Esophagus muscularis mucosa (tissue), 4 donors: ENCODE data around the gene KIAA1755. TPM values are rescaled to one million over a fixed set of nuclear protein-coding genes. Genes with fewer than 3 reads are reported as not detected.
A peak's percentile ranks its signal among the peaks of the same experiment; 100 is the strongest.

Source experiments
- DNase-seq: peaks from one replicate; pipeline ENCODE4 v3.0.0-alpha.2; 2017; ENCODE audit errors: extremely low spot score
- H3K27ac ChIP-seq, 4 donors: fragments of 200-600 bp; sonication (generic); replicated peaks in 1 of 4; 1 replicate in 3 of 4; 2 replicates in 1 of 4; pipeline ENCODE4 v1.5.1; 2016 to 2019; ENCODE audit warnings: mild to moderate bottlenecking in 1 of 4
- H3K27me3 ChIP-seq, 4 donors: fragments of 200-600 bp; sonication (generic); one replicate each; pipeline versions ENCODE4 v1.5.1 to v1.6.0; 2016 to 2019
- H3K36me3 ChIP-seq, 4 donors: fragments of 200-600 bp; sonication (generic); one replicate each; pipeline ENCODE4 v1.5.1; 2016 to 2019
- H3K4me1 ChIP-seq, 4 donors: fragments of 200-600 bp; sonication (generic); one replicate each; pipeline ENCODE4 v1.5.1; 2016 to 2019
- H3K4me3 ChIP-seq, 4 donors: fragments of 200-600 bp; sonication (generic); 1 replicate in 2 of 4; 2 replicates in 2 of 4; pipeline ENCODE4 v1.5.1; 2016 to 2019; ENCODE audit warnings: mild to moderate bottlenecking in 4 of 4, moderate library complexity in 1 of 4
- H3K9me3 ChIP-seq, 4 donors: fragments of 200-600 bp; sonication (generic); 1 replicate in 3 of 4; 2 replicates in 1 of 4; pipeline ENCODE4 v1.5.1; 2016 to 2019
- CTCF ChIP-seq, 3 experiments: fragments of 200-600 bp in 2 of 3; fragments of 450-650 bp in 1 of 3; sonication (generic) in 2 of 3; IDR thresholded peaks; one replicate each; pipeline ENCODE4 v1.5.1; 2017 to 2019; ENCODE audit warnings: antibody characterized with exemption in 3 of 3, mild to moderate bottlenecking in 2 of 3, moderate library complexity in 1 of 3
- EP300 ChIP-seq: sonication (generic); formaldehyde crosslinking; IDR thresholded peaks from one replicate; pipeline ENCODE4 v1.6.1; 2017; ENCODE audit warnings: antibody characterized with exemption
- POLR2A ChIP-seq: fragments of 450-650 bp; IDR thresholded peaks from one replicate; pipeline ENCODE4 v1.6.1; 2017; ENCODE audit warnings: antibody characterized with exemption, moderate library complexity, mild to moderate bottlenecking, low read depth
- POLR2AphosphoS5 ChIP-seq, 2 donors: sonication (generic); formaldehyde crosslinking; IDR thresholded peaks; one replicate each; pipeline ENCODE4 v1.6.1; 2017; ENCODE audit warnings: antibody characterized with exemption in 2 of 2
- WGBS: methylation state at CpG from one replicate; pipeline ENCODE4 v1.1.5; 2018; 5-methylcytosine and 5-hydroxymethylcytosine counted together
- intact Hi-C: fragments of 100-400 bp; cut with DNase I; formaldehyde crosslinking; loops from one replicate; pipeline ENCODE4 v1.15.1; 2023
- total RNA-seq, 4 donors: library from RNA; depleted of rRNA; stranded (reverse); fragments of >200 nt; gene quantifications; one replicate each; pipeline versions ENCODE4 v1.1.0 to v1.2.1, GENCODE V29; 2016

KIAA1755 gene
- total RNA-seq, 4 donors from 2014 or later = 7.3 to 13.3 (median 8.5) TPM

GRCh38 chr20:38266426-38266825, 5.9 kb upstream of the KIAA1755 start:
- intact Hi-C loops = no loop called here
- H3K9me3 ChIP-seq = no peaks in the 10 kb centered on the region
- no peak for TF ChIP-seq EP300
- no peak overlapping the region for H3K27ac ChIP-seq
- H3K36me3 ChIP-seq = no peaks in the 10 kb centered on the region
- no peak overlapping the region for H3K4me3 ChIP-seq
- no peak for DNase-seq
- peaks cover 9 to 26% (median 16%) of the 10 kb centered on the region in 4 donors for H3K4me1 ChIP-seq
- WGBS = 81% methylated on average over 2 of the region's 2 CpGs
- H3K27me3 ChIP-seq = peaks cover 0 to 8% (median 0%) of the 10 kb centered on the region in 4 donors

GRCh38 chr20:38262931-38263330, 2.4 kb upstream of the KIAA1755 start:
- H3K27ac ChIP-seq = no peak overlapping the region
- peaks cover 0 to 30% (median 4%) of the 10 kb centered on the region in 4 donors for H3K27me3 ChIP-seq
- no peak overlapping the region for H3K4me3 ChIP-seq
- TF ChIP-seq EP300 (no peak), POLR2A (no peak), CTCF (IDR thresholded peaks at IDR 0.05) (no peak), POLR2AphosphoS5 (IDR thresholded peaks at IDR 0.05) (no peak)
- H3K4me1 ChIP-seq = peaks cover 0 to 32% (median 17%) of the 10 kb centered on the region in 4 donors
- WGBS = 92% methylated on average over 6 of the region's 6 CpGs
- intact Hi-C loops = no loop called here
- no peaks in the 10 kb centered on the region for H3K36me3 ChIP-seq
- no peaks in the 10 kb centered on the region for H3K9me3 ChIP-seq
- DNase-seq = no peak

GRCh38 chr20:38261054-38261390, 487 bp upstream of the KIAA1755 start:
- Histone ChIP-seq H3K4me1 (peaks cover 0 to 33% (median 23%) of the 10 kb centered on the region in 4 donors), H3K27ac (peak overlapping the region; percentile 84 to 89 (median 86)), H3K4me3 (peak overlapping the region; percentile 59 to 62 (median 61)), H3K9me3 (no peaks in the 10 kb centered on the region), H3K27me3 (peaks cover 0 to 30% (median 4%) of the 10 kb centered on the region in 4 donors), H3K36me3 (no peaks in the 10 kb centered on the region)
- DNase-seq = no peak
- no peak for TF ChIP-seq POLR2A
- no peak for TF ChIP-seq EP300
- TF ChIP-seq POLR2AphosphoS5 (IDR thresholded peaks at IDR 0.05) = no peak
- TF ChIP-seq CTCF (IDR thresholded peaks at IDR 0.05) = no peak
- WGBS = 60% methylated on average over 8 of the region's 8 CpGs
- intact Hi-C loops = no loop called here

GRCh38 chr20:38260025-38260377, 534 bp downstream of the KIAA1755 start:
- intact Hi-C loops = no loop called here
- Histone ChIP-seq H3K4me3 (peak overlapping the region; percentile 59 to 62 (median 61)), H3K27me3 (peaks cover 0 to 30% (median 4%) of the 10 kb centered on the region in 4 donors), H3K9me3 (no peaks in the 10 kb centered on the region), H3K36me3 (no peaks in the 10 kb centered on the region), H3K27ac (peak overlapping the region; percentile 84 to 89 (median 86)), H3K4me1 (peaks cover 0 to 43% (median 34%) of the 10 kb centered on the region in 4 donors)
- TF ChIP-seq EP300 (no peak), POLR2A (no peak)
- 34% methylated on average over 4 of the region's 5 CpGs for WGBS
- DNase-seq = no peak

- WGBS = 97% methylated on average over 3 of the region's 7 CpGs
- H3K27me3 ChIP-seq = peaks cover 0 to 30% (median 4%) of the 10 kb centered on the region in 4 donors
- no peak for DNase-seq
- no peaks in the 10 kb centered on the region for H3K36me3 ChIP-seq
- TF ChIP-seq POLR2AphosphoS5 (IDR thresholded peaks at IDR 0.05) (no peak), POLR2A (no peak), CTCF (IDR thresholded peaks at IDR 0.05) (no peak), EP300 (no peak)
- peak overlapping the region in 1 of 4 donors; percentile 8 for H3K4me3 ChIP-seq
- H3K4me1 ChIP-seq = peaks cover 0 to 56% (median 41%) of the 10 kb centered on the region in 4 donors
- intact Hi-C loops = no loop called here
- H3K27ac ChIP-seq = peak overlapping the region; percentile 0 to 88 (median 59)
- H3K9me3 ChIP-seq = no peaks in the 10 kb centered on the region
Measured at GRCh38 chr20:38258545-38259215, 1.9 kb downstream of the KIAA1755 start.

- Histone ChIP-seq H3K27me3 (peaks cover 0 to 25% (median 4%) of the 10 kb centered on the region in 4 donors), H3K36me3 (no peaks in the 10 kb centered on the region), H3K9me3 (no peaks in the 10 kb centered on the region), H3K4me1 (peaks cover 0 to 73% (median 57%) of the 10 kb centered on the region in 4 donors), H3K27ac (peak overlapping the region; percentile 30 to 88 (median 70)), H3K4me3 (no peak overlapping the region)
- 69% methylated on average over 2 of the region's 2 CpGs for WGBS
- TF ChIP-seq POLR2AphosphoS5 (IDR thresholded peaks at IDR 0.05) = no peak
- no peak for TF ChIP-seq CTCF (IDR thresholded peaks at IDR 0.05)
- no peak for TF ChIP-seq EP300
- TF ChIP-seq POLR2A = no peak
- intact Hi-C loops = no loop called here
- DNase-seq = no peak
Measured at GRCh38 chr20:38256966-38257365, 3.6 kb downstream of the KIAA1755 start.
